Transverse colon (tissue), 4 donors: Measurements from ENCODE around the gene FMO3. TPM values are rescaled to one million over a fixed set of nuclear protein-coding genes. Genes with fewer than 3 reads are reported as not detected.

Experiments used
- DNase-seq: peaks from one replicate; pipeline ENCODE4 v3.0.0-alpha.2; 2019
- H3K27ac ChIP-seq, 4 donors: fragments of 200-600 bp; sonication (generic); 2 replicates each; pipeline ENCODE4 v1.5.1; 2016 to 2018; ENCODE audit warnings: inconsistent platforms in 4 of 4
- H3K27me3 ChIP-seq: fragments of 200-600 bp; sonication (generic); 2 replicates; pipeline ENCODE4 v1.5.1; 2017; ENCODE audit warnings: inconsistent platforms
- H3K36me3 ChIP-seq, 4 donors: fragments of 200-600 bp; sonication (generic); 2 replicates each; pipeline ENCODE4 v1.5.1; 2017 to 2019; ENCODE audit warnings: inconsistent platforms in 4 of 4
- H3K4me1 ChIP-seq, 4 donors: fragments of 200-600 bp; sonication (generic); 2 replicates each; pipeline ENCODE4 v1.5.1; 2017 to 2020; ENCODE audit warnings: inconsistent platforms in 4 of 4
- H3K4me3 ChIP-seq, 4 donors: fragments of 200-600 bp; sonication (generic); 1 replicate in 1 of 4; 2 replicates in 3 of 4; pipeline versions ENCODE4 v1.5.1 to v1.6.1; 2017 to 2019; ENCODE audit warnings: inconsistent platforms in 4 of 4
- H3K9me3 ChIP-seq, 2 donors: fragments of 200-600 bp; sonication (generic); 2 replicates each; pipeline ENCODE4 v1.5.1; 2017 to 2019; ENCODE audit warnings: inconsistent platforms in 2 of 2
- CTCF ChIP-seq, 5 experiments: fragments of 200-600 bp in 3 of 5; fragments of 450-650 bp in 2 of 5; sonication (generic) in 3 of 5; IDR thresholded peaks; 1 replicate in 2 of 5; 2 replicates in 3 of 5; pipeline ENCODE4 v1.5.1; 2016 to 2017; ENCODE audit warnings: antibody characterized with exemption in 5 of 5, inconsistent platforms in 3 of 5, mild to moderate bottlenecking in 2 of 5, moderate library complexity in 1 of 5
- EP300 ChIP-seq: sonication (generic); formaldehyde crosslinking; IDR thresholded peaks from one replicate; pipeline ENCODE4 v1.6.1; 2017; ENCODE audit warnings: antibody characterized with exemption, low read depth
- POLR2A ChIP-seq: fragments of 450-650 bp; IDR thresholded peaks from one replicate; pipeline ENCODE4 v1.6.1; 2016; ENCODE audit warnings: antibody characterized with exemption, mild to moderate bottlenecking, moderate library complexity
- POLR2AphosphoS5 ChIP-seq, 3 donors: sonication (generic); formaldehyde crosslinking; IDR thresholded peaks; one replicate each; pipeline ENCODE4 v1.6.1; 2016; ENCODE audit warnings: antibody characterized with exemption in 3 of 3
- WGBS, 2 donors: methylation state at CpG; one replicate each; pipeline ENCODE4 v1.1.5; 2018; ENCODE audit warnings: low coverage in 1 of 2; 5-methylcytosine and 5-hydroxymethylcytosine counted together
- in situ Hi-C, 4 donors: fragments of 200-750 bp; cut with MboI; loops; one replicate each; pipeline versions ENCODE4 v1.15.0 to v1.15.1; 2017; ENCODE audit warnings: low sequenced_read_pairs in 3 of 4, low pct_ligation_motif_present in 1 of 4, low pct_unique_long_range_greater_than_20kb in 1 of 4
- intact Hi-C: fragments of 100-400 bp; cut with DNase I; formaldehyde crosslinking; loops from one replicate; pipeline ENCODE4 v1.15.1; 2023; ENCODE audit warnings: low total_unique reads
- total RNA-seq, 4 donors: library from RNA; depleted of rRNA; stranded (reverse); fragments of >200 nt; gene quantifications; one replicate each; pipeline ENCODE4 v1.1.0, GENCODE V29; 2016

Gene FMO3
- total RNA-seq, 4 donors from 2014 or later, result 0.55 to 1.9 (median 1.7) TPM; not detected in 1

- DNase-seq, result peak; percentile 14
- H3K36me3 ChIP-seq, result no peaks in the 10 kb centered on the region
- H3K27ac ChIP-seq, result peak overlapping the region; percentile 59 to 73 (median 66)
- peaks cover 0 to 16% (median 2%) of the 10 kb centered on the region in 4 donors for H3K4me1 ChIP-seq
- TF ChIP-seq EP300, result peak; percentile 34
- no peak for TF ChIP-seq CTCF (IDR thresholded peaks at IDR 0.05)
- no peak for TF ChIP-seq POLR2A
- TF ChIP-seq POLR2AphosphoS5 (IDR thresholded peaks at IDR 0.05), result peak; percentile 28 to 54 (median 51)
- H3K4me3 ChIP-seq, result no peak overlapping the region
- intact Hi-C loops, result no loop called here
- in situ Hi-C loops, result no loop called here
- H3K27me3 ChIP-seq, result no peaks in the 10 kb centered on the region
- 32 to 74% methylated on average over 5 to 6 of the region's 6 CpGs for WGBS, 2 donors
- no peaks in the 10 kb centered on the region for H3K9me3 ChIP-seq
These were observed 51.1 kb downstream of the FMO3 start for GRCh38 chr1:171141688-171142415.

- no peak for TF ChIP-seq CTCF (IDR thresholded peaks at IDR 0.05)
- no peak for TF ChIP-seq POLR2AphosphoS5 (IDR thresholded peaks at IDR 0.05)
- no peaks in the 10 kb centered on the region for H3K9me3 ChIP-seq
- peak; percentile 13 for DNase-seq
- WGBS, 2 donors, result 38 to 59% methylated on average over 4 to 8 of the region's 8 CpGs
- peaks cover 0 to 16% (median 2%) of the 10 kb centered on the region in 4 donors for H3K4me1 ChIP-seq
- no peaks in the 10 kb centered on the region for H3K27me3 ChIP-seq
- no peak overlapping the region for H3K4me3 ChIP-seq
- intact Hi-C loops, result no loop called here
- in situ Hi-C loops, result no loop called here
- peak overlapping the region; percentile 59 to 73 (median 66) for H3K27ac ChIP-seq
- H3K36me3 ChIP-seq, result no peaks in the 10 kb centered on the region
These were observed 52.0 kb downstream of the FMO3 start for GRCh38 chr1:171142416-171143385.

GRCh38 chr1:171150156-171150555 lies 59.5 kb downstream of the FMO3 start:
- in situ Hi-C loops, result no loop called here
- no peaks in the 10 kb centered on the region for H3K27me3 ChIP-seq
- TF ChIP-seq POLR2A (no peak), EP300 (no peak), POLR2AphosphoS5 (IDR thresholded peaks at IDR 0.05) (no peak), CTCF (IDR thresholded peaks at IDR 0.05) (no peak)
- H3K9me3 ChIP-seq, result no peaks in the 10 kb centered on the region
- intact Hi-C loops, result no loop called here
- no peak for DNase-seq
- WGBS, 2 donors, result 45 to 80% methylated on average over 1 of the region's 1 CpG
- no peaks in the 10 kb centered on the region for H3K4me1 ChIP-seq
- no peaks in the 10 kb centered on the region for H3K36me3 ChIP-seq
- no peak overlapping the region for H3K27ac ChIP-seq
- no peak overlapping the region for H3K4me3 ChIP-seq

GRCh38 chr1:171152549-171152948 lies 61.8 kb downstream of the FMO3 start:
- Histone ChIP-seq H3K27ac (no peak overlapping the region), H3K27me3 (no peaks in the 10 kb centered on the region), H3K4me1 (no peaks in the 10 kb centered on the region), H3K4me3 (no peak overlapping the region), H3K36me3 (no peaks in the 10 kb centered on the region), H3K9me3 (no peaks in the 10 kb centered on the region)
- TF ChIP-seq POLR2AphosphoS5 (IDR thresholded peaks at IDR 0.05) (no peak), EP300 (no peak), POLR2A (no peak), CTCF (IDR thresholded peaks at IDR 0.05) (no peak)
- intact Hi-C loops, result no loop called here
- in situ Hi-C loops, result no loop called here
- DNase-seq, result no peak
- 15 to 37% methylated on average over 2 of the region's 2 CpGs for WGBS, 2 donors
